NCI-H2107 treated with DMSO at 0.1 percent for 48 hours (cell line): Measurements from ENCODE around the gene HILPDA.
"Not testable (repeated sequence)": the region's sequence is repeated elsewhere in the genome, so short reads cannot be mapped to it uniquely, and the experiment has no call there.

Experiments
- DNase-seq: peaks from one replicate; lab custom pipeline; 2025; ENCODE audit not compliant: unreplicated experiment; lab: John Stamatoyannopoulos, UW

The HILPDA gene

DNA sequence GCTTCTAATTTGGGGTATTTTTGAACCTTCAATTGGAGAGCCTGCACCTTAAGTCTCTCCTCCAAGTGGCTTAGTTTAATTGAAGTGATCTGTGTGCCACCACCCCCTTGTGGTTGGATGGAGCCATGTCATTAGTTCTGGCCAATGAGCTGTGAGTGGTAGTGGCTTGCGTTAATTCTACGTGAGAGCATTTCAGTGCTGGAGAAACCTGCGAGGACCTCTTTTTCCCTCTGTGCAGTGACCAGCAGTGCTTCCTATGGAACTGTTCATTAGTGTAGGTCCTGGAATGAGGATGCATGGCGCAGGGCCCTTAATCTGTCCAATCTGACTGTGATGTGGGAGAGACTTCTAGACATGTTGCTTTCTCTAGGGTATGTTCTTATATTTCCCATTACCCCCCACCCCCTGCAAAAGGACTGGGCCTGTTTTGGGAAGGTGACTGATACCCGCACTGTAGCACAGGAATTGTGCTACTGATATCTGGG, 3.8 kb downstream of the HILPDA start:
- DNase-seq = peak; percentile 56

DNA sequence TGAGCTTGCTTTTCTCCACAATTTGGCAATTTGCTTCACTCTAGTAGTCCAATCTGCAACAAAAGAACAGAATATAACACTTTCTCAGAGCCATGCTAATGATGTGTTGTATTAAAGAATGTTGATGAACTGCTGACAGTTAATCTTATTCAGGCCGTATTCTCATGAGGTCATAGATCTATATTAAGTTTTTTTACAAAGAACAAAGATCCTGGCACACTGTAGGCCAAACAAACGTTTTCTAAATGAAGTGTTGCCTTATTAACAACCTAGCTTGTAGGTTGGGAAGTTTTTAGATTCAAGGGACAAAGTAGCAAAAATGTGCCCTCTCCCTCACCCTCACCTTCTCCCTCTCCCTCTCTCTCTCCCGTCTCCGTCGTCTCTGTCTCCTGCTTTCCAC, 6.8 kb downstream of the HILPDA start:
- no peak for DNase-seq

DNA sequence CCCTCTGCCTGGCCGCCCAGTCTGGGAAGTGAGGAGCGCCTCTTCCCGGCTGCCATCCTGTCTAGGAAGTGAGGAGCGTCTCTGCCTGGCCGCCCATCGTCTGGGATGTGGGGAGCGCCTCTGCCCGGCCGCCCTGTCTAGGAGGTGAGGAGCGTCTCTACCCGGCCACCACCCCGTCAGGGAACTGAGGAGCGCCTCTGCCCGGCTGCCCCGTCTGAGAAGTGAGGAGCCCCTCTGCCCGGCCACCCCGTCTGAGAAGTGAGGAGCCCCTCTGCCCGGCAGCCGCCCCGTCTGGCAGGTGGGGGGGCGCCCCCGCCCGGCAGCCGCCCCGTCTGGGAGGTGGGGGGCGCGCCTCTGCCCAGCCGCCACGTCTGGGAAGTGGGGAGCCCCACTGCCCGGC, 7.7 kb downstream of the HILPDA start:
- DNase-seq = not testable (repeated sequence)

DNA sequence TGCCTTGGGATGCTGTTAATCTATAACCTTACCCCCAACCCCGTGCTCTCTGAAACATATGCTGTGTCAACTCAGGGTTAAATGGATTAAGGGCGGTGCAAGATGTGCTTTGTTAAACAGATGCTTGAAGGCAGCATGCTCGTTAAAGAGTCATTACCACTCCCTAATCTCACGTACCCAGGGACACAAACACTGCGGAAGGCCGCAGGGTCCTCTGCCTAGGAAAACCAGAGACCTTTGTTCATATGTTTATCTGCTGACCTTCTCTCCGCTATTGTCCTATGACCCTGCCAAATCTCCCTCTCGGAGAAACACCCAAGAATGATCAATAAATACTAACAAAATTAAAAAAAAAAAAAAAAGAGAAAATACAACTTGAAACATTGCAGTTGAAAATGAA, 8.3 kb downstream of the HILPDA start:
- DNase-seq = not testable (repeated sequence)

DNA sequence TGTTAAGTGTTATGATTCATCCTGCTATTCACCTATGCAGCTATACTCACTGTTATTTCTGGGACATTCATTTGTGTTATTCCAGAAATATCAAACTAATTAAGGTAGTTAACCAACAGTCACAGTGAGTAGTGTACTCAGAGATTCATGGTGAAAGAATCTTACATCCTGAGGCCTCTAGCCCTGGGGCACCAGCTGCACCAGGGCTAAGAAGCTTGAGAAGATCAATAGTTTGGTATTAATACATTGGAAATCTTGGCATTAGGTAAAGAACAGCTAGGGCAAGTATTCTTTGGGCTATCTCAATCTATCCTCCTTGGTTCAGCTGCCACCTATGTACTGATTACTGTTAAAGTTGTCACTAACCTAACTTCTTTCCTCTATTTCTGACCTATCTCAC, 11.2 kb downstream of the HILPDA start:
- DNase-seq = not testable (repeated sequence)

DNA sequence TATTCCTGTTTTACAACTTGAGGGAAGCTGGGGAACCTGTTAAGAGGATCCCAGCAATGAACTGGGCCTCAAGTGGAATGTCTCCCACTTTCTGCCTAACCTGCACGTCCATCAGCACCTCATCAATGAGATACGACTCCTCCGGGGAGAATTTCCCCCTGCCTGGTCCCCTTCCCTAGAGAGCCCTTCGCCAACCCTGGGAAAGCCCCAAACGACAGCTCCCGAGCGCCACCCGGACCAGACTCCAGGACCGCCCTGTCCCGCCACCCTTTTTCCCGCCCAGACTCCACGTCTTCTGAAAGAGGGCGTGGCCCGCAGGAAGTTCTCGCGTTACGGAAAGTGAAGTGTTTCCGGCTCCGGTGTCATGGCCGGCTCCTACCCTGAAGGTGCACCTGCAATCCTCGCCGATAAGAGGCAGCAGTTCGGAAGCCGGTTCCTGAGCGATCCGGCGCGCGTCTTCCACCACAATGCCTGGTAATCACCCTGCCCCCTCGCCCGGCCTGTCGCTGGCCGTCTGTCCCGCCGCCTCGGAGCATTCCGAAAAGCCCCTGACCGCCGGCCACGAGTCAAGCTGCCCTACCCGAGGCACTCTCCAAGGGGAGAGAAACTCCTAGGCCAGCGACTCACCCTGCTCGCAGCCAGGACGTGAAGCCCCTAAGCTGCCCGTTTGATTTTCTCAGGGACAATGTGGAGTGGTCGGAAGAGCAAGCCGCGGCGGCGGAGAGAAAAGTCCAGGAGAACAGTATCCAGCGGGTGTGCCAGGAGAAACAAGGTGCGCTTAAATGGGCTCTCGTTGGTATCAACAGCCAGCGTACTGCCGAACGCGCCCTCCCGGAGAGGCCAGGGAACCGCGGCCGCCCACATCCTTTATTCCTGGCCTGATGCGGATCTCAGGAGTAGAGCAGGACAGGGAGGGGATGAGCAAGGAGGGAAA, 21.0 kb downstream of the HILPDA start, which contains the start of gene METTL2B:
METTL2B (plus strand) TSS at position 347 of the 934 bp plus-strand sequence; CDS start at position 365, 18 bp downstream.
- DNase-seq = peak; percentile 91

DNA sequence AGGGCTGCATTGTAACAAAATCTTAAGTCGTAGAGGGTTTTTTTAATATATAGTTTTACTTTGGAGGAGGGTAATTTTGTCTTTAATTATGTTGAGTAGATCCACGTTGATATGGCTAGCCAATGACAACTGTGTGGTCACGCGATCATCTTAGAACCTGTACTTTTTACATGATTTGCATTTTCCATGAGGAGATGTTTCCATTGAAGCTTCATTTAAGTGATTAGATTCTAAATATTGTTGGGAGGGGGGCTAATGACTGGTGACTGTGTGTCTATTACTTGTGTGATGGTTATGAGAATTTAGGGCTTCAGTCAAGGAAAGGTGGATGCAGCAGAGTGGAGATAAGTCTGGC, 21.6 kb downstream of the HILPDA start:
- not testable (repeated sequence) for DNase-seq

DNA sequence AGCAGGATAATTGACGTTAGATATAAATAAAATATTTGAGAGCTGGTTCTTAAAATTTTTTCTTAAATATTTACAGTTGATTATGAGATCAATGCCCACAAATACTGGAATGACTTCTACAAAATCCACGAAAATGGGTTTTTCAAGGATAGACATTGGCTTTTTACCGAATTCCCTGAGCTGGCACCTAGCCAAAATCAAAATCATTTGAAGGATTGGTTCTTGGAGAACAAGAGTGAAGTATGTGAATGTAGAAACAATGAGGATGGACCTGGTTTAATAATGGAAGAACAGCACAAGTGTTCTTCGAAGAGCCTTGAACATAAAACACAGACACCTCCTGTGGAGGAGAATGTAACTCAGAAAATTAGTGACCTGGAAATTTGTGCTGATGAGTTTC, 23.4 kb downstream of the HILPDA start:
- not testable (repeated sequence) for DNase-seq

DNA sequence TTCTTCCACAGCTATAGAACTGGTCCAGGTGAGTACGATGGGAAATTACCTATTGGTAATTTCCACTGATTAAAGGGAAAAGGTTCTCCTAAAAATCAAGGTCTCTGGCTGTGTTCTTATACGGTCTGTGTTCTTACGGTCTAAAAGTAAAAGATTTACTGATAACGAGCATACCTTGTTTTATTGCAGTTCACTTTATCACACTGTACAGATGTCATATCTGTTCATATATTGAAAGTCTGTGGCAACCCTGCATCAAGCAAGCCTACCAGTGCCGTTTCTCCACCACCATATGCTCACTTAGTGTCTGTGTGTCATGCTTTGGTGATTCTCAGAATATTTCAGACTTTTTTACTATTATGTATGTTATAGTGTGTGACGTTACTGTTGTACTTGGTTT, 32.5 kb downstream of the HILPDA start:
- DNase-seq = not testable (repeated sequence)

DNA sequence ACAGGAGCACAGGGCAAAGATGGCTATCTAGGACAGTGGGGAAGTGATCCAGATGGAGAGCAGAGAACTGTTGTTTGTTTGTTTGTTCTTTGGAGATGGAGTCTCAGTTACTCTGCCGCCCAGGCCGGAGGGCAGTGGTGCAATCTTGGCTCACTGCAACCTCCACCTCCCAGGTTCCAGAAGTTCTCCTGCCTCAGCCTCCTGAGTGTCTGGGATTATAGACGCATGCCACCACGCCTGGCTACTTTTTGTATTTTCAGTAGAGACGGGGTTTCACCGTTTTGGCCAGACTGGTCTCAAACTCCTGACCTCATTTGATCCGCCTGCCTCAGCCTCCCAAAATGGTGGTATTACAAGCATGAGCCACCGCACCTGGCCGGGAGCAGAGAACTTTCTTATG, 41.7 kb downstream of the HILPDA start:
- DNase-seq = no peak

DNA sequence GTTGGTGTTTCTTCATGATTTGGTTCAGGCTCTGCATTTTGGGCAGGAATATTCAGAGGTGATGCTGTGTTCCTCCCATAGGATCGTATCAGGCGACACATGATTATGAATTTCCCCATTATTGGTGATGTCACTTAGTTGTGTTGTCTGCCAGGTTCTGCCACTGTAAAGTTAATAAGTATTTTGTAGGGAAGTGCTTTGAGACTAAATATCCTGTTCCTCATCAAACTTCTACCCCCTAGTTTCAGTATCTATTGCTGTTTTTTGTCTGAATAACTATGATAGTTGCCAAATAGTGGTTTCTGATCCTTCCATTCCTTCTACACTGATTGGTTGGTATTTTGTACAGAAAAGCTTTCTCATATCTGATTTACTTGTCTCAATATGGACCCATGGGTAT, 49.7 kb downstream of the HILPDA start:
- DNase-seq = not testable (repeated sequence)

DNA sequence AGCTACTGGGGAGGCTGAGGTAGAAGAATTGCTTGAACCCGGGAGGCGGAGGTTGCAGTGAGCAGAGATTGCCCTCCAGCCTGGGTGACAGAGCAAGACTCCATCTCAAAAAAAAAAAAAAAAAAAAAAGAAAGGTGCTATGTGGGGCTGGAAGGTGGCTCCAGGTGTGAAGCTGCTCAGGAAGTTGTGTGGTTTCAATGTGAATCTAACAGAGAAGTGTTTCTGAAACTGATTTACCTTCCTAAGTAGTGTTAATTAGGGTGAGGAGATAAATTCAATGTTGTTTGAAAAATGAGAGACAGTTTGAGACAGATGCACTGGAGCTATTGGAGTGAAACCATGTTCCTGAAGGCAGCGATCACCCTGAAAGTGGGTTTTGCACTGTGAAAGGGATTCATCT, 51.1 kb downstream of the HILPDA start:
- not testable (repeated sequence) for DNase-seq

DNA sequence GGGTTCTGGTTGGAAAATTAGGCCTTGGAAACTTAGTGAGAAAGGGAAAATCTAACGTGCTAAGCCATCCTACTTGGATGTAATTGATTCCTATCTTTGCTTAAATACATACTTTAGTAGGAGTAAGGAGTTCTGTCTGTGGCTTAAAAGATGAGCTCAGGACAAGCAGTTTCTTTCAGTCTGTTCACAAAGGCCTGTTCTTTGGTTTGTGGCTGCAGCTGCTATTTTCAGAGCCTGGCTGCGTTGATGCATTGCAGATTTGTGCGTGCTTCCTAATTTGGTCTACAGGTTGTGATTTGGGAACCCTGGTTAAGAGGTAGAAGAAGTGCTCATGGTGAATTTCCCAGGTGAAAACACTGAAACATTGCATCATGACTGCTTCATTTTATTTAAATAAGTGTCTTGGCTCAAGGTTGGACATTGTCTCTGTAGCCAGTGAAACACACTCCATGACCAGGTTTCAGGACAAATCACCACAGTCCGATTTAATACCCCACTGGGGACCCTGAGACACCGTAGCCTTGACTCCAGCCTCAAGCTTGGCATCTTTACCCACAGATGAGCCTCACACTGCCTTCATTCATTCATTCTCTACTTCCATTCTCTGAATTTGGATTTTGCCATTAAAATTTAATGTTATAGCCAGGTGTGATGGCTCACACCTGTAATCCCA, 51.8 kb downstream of the HILPDA start:
- DNase-seq = not testable (repeated sequence)
